OCI-LY1 (cell line): ENCODE data around the gene RYR3.

ENCODE experiments used
- EZH2 ChIP-seq: fragments of 200-600 bp; sonication (generic), shearing (Covaris generic); IDR thresholded peaks from 2 replicates; pipeline ENCODE4 v1.8.0; 2017; ENCODE audit warnings: borderline replicate concordance, mixed run types, mild to moderate bottlenecking, antibody characterized with exemption, low read length, moderate library complexity, mixed read lengths
- TF ChIP-seq, protein P1 (sequence below): fragments of 200-600 bp; sonication (generic), shearing (Covaris generic); IDR thresholded peaks from 2 replicates; pipeline ENCODE4 v1.5.1; 2017; ENCODE audit warnings: mild to moderate bottlenecking, antibody characterized with exemption, low read length, moderate library complexity, mixed read lengths

DNA sequence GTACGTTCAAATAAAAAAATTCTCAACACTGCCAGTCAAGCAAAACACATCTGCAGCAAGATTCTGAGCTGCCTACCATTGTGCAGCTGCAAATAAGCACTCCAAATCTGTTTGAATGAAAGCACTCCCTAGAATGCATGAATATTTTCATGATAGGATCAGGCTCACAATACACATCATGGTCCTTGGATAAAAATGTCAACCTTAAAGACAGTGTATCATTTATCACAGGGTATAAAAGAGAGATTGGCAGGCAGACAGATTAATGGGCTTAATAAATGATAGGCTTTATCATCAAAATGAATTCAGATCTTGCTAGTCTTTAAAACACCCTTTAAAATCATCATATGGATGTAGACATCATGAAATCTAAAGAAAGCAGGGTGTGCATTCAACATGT is 9.2 kb downstream of the RYR3 start:
- TF ChIP-seq, protein P1, sequence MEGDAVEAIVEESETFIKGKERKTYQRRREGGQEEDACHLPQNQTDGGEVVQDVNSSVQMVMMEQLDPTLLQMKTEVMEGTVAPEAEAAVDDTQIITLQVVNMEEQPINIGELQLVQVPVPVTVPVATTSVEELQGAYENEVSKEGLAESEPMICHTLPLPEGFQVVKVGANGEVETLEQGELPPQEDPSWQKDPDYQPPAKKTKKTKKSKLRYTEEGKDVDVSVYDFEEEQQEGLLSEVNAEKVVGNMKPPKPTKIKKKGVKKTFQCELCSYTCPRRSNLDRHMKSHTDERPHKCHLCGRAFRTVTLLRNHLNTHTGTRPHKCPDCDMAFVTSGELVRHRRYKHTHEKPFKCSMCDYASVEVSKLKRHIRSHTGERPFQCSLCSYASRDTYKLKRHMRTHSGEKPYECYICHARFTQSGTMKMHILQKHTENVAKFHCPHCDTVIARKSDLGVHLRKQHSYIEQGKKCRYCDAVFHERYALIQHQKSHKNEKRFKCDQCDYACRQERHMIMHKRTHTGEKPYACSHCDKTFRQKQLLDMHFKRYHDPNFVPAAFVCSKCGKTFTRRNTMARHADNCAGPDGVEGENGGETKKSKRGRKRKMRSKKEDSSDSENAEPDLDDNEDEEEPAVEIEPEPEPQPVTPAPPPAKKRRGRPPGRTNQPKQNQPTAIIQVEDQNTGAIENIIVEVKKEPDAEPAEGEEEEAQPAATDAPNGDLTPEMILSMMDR = no peak
- no peak for TF ChIP-seq EZH2
